Muscle of leg (tissue), 16 donors: ENCODE measurements around the gene CCDC150. TPM values are rescaled to one million over a fixed set of nuclear protein-coding genes. Genes with fewer than 3 reads are reported as not detected.

Experiments used
- DNase-seq: peaks from one replicate; pipeline ENCODE4 v3.0.0; 2013
- H3K27ac ChIP-seq: one replicate; pipeline ENCODE4 v1.5.1; 2013; ENCODE audit warnings: mild to moderate bottlenecking, low read length, control low read depth
- H3K27me3 ChIP-seq: one replicate; pipeline ENCODE4 v1.6.1; 2013; ENCODE audit warnings: low read length; ENCODE audit not compliant: control insufficient read depth, insufficient read depth
- H3K36me3 ChIP-seq: one replicate; pipeline ENCODE4 v1.6.1; 2013; ENCODE audit warnings: low read length; ENCODE audit not compliant: control insufficient read depth, insufficient read depth
- H3K4me1 ChIP-seq: one replicate; pipeline ENCODE4 v1.6.1; 2013; ENCODE audit warnings: low read length; ENCODE audit not compliant: control insufficient read depth, insufficient read depth
- H3K4me3 ChIP-seq: one replicate; pipeline ENCODE4 v1.5.1; 2013; ENCODE audit warnings: low read length, control low read depth
- H3K9me3 ChIP-seq: replicated peaks from 2 replicates; pipeline ENCODE4 v1.6.1; 2013; ENCODE audit warnings: low read depth, low read length; ENCODE audit not compliant: control insufficient read depth
- WGBS: methylation state at CpG from one replicate; pipeline ENCODE4 v1.1.5; 2013; ENCODE audit warnings: missing lambda C conversion rate; ENCODE audit not compliant: insufficient coverage; 5-methylcytosine and 5-hydroxymethylcytosine counted together
- long read RNA-seq, 11 donors: transcript quantifications; one replicate each; lab custom pipeline, GENCODE V29; 2026
- polyA plus RNA-seq, 8 donors: library from polyadenylated mRNA; unstranded; fragments of 120-200 nt; gene quantifications; one replicate each; pipeline versions ENCODE4 v1.2.1 to v1.2.3, GENCODE V29; 2013; ENCODE audit warnings: inconsistent platforms in 1 of 8, low replicate concordance in 1 of 8; ENCODE audit not compliant: insufficient read length in 8 of 8, insufficient read depth in 1 of 8
- total RNA-seq: library from RNA; stranded (reverse); fragments of 120-200 nt; gene quantifications from one replicate; pipeline ENCODE4 v1.2.4, GENCODE V29; 2013

CCDC150 gene
- total RNA-seq (4.6 TPM), polyA plus RNA-seq (1 to 10 TPM; 2.1 to 6.2 (median 4.4) TPM)
- long read RNA-seq, donor 1: 0 reads
- long read RNA-seq, donor 2: 0 reads
- long read RNA-seq, donor 3, partial matches to known transcripts: 6 of 6 reads
- long read RNA-seq, donor 3, other reads (novel, unspliced or antisense): 0 of 6 reads
- long read RNA-seq, donor 4: 0 reads
- long read RNA-seq, donor 5: 0 reads
- long read RNA-seq, donor 6: 0 reads
- long read RNA-seq, donor 7, partial matches to known transcripts: 0 of 1 reads
- long read RNA-seq, donor 7, other reads (novel, unspliced or antisense): 0 of 1 reads
- long read RNA-seq, donor 8: 0 reads
- long read RNA-seq, donor 9: 0 reads
- long read RNA-seq, donor 10: 0 reads
- long read RNA-seq, donor 11: 0 reads

- Histone ChIP-seq H3K9me3 (no peaks in the 10 kb centered on the region), H3K27ac (peak within 1 kb of the TSS; percentile 47)
- WGBS: 6% methylated on average over 43 of the region's 53 CpGs
These were observed at the start of gene CCDC150 for GRCh38 chr2:196639180-196640030. Gene CCDC150 (plus strand): TSS chr2:196639715. CDS start chr2:196639767, 52 bp downstream.

GRCh38 chr2:196590286-196590685 is 49.2 kb upstream of the CCDC150 start:
- H3K4me3 ChIP-seq: no peak overlapping the region

More at GRCh38 chr2:196639180-196640030, at the start of gene CCDC150:
- Histone ChIP-seq H3K27me3 (no peaks in the 10 kb centered on the region), H3K36me3 (no peaks in the 10 kb centered on the region), H3K4me1 (peaks cover 3% of the 10 kb centered on the region), H3K4me3 (peak within 1 kb of the TSS; percentile 90)
- DNase-seq: peak; percentile 98

GRCh38 chr2:196591004-196591403 is 48.5 kb upstream of the CCDC150 start:
- no peak overlapping the region for H3K27ac ChIP-seq
- H3K4me3 ChIP-seq: no peak overlapping the region
- 94% methylated on average over 6 of the region's 8 CpGs for WGBS
- H3K4me1 ChIP-seq: peaks cover 4% of the 10 kb centered on the region
- no peaks in the 10 kb centered on the region for H3K9me3 ChIP-seq
- H3K36me3 ChIP-seq: no peaks in the 10 kb centered on the region
- DNase-seq: no peak
- peaks cover 6% of the 10 kb centered on the region for H3K27me3 ChIP-seq

More at GRCh38 chr2:196590286-196590685, 49.2 kb upstream of the CCDC150 start:
- Histone ChIP-seq H3K4me1 (peaks cover 4% of the 10 kb centered on the region), H3K9me3 (no peaks in the 10 kb centered on the region), H3K36me3 (no peaks in the 10 kb centered on the region), H3K27me3 (peaks cover 6% of the 10 kb centered on the region), H3K27ac (no peak overlapping the region)
- WGBS: no CpG with 5 or more reads among the region's 1 CpG
- DNase-seq: no peak

GRCh38 chr2:196591621-196592022 is 47.9 kb upstream of the CCDC150 start:
- Histone ChIP-seq H3K36me3 (no peaks in the 10 kb centered on the region), H3K27me3 (peaks cover 6% of the 10 kb centered on the region), H3K9me3 (no peaks in the 10 kb centered on the region), H3K27ac (no peak overlapping the region), H3K4me1 (peaks cover 4% of the 10 kb centered on the region), H3K4me3 (no peak overlapping the region)
- WGBS: no CpG with 5 or more reads among the region's 4 CpGs
- DNase-seq: no peak

- Histone ChIP-seq H3K4me1 (peaks cover 4% of the 10 kb centered on the region), H3K4me3 (peak overlapping the region; percentile 64), H3K9me3 (no peaks in the 10 kb centered on the region), H3K27me3 (peaks cover 6% of the 10 kb centered on the region), H3K36me3 (no peaks in the 10 kb centered on the region), H3K27ac (peak overlapping the region; percentile 86)
- DNase-seq: peak; percentile 75
- WGBS: 0% methylated on average over 44 of the region's 48 CpGs
These were observed 47.1 kb upstream of the CCDC150 start for GRCh38 chr2:196592331-196592910.

- peak; percentile 87 for DNase-seq
- peaks cover 4% of the 10 kb centered on the region for H3K4me1 ChIP-seq
- no peaks in the 10 kb centered on the region for H3K9me3 ChIP-seq
- under 1% methylated on average over 120 of the region's 125 CpGs for WGBS
- no peaks in the 10 kb centered on the region for H3K36me3 ChIP-seq
- peaks cover 6% of the 10 kb centered on the region for H3K27me3 ChIP-seq
- peak within 1 kb of the TSS; percentile 86 for H3K27ac ChIP-seq
- H3K4me3 ChIP-seq: peak within 1 kb of the TSS; percentile 64
These were observed 46.3 kb upstream of the CCDC150 start, which contains the start of gene HECW2 for GRCh38 chr2:196592911-196593881. Gene HECW2 (minus strand): TSS chr2:196593554.

GRCh38 chr2:196594158-196594557 is 45.4 kb upstream of the CCDC150 start:
- peaks cover 6% of the 10 kb centered on the region for H3K27me3 ChIP-seq
- no peaks in the 10 kb centered on the region for H3K36me3 ChIP-seq
- no peaks in the 10 kb centered on the region for H3K9me3 ChIP-seq
- WGBS: 80% methylated on average over 1 of the region's 6 CpGs
- DNase-seq: no peak
- peaks cover 4% of the 10 kb centered on the region for H3K4me1 ChIP-seq
- H3K27ac ChIP-seq: no peak overlapping the region
- no peak overlapping the region for H3K4me3 ChIP-seq

GRCh38 chr2:196597531-196597930 is 42.0 kb upstream of the CCDC150 start:
- Histone ChIP-seq H3K9me3 (no peaks in the 10 kb centered on the region), H3K36me3 (no peaks in the 10 kb centered on the region), H3K27ac (no peak overlapping the region), H3K27me3 (peaks cover 6% of the 10 kb centered on the region), H3K4me1 (peaks cover 9% of the 10 kb centered on the region), H3K4me3 (no peak overlapping the region)
- no peak for DNase-seq
- 95% methylated on average over 3 of the region's 6 CpGs for WGBS

GRCh38 chr2:196598412-196598811 is 41.1 kb upstream of the CCDC150 start:
- Histone ChIP-seq H3K36me3 (no peaks in the 10 kb centered on the region), H3K9me3 (no peaks in the 10 kb centered on the region), H3K27me3 (peaks cover 6% of the 10 kb centered on the region), H3K4me3 (no peak overlapping the region), H3K27ac (no peak overlapping the region), H3K4me1 (peaks cover 8% of the 10 kb centered on the region)
- no peak for DNase-seq
- 93% methylated on average over 3 of the region's 5 CpGs for WGBS
